Lower leg skin (tissue), 4 donors: ENCODE results near the gene MACF1. TPM values are rescaled to one million over a fixed set of nuclear protein-coding genes. Genes with fewer than 3 reads are reported as not detected.

ENCODE experiments used
- DNase-seq, 2 donors: peaks; one replicate each; pipeline ENCODE4 v3.0.0-alpha.2; 2019; ENCODE audit warnings: low spot score in 2 of 2
- H3K4me3 ChIP-seq: fragments of 200-600 bp; sonication (generic); 2 replicates; pipeline ENCODE4 v1.5.1; 2017; ENCODE audit warnings: mild to moderate bottlenecking, low read depth; ENCODE audit not compliant: poor library complexity, severe bottlenecking
- CTCF ChIP-seq, 3 donors: fragments of 450-650 bp; IDR thresholded peaks; one replicate each; pipeline ENCODE4 v1.5.1; 2016; ENCODE audit warnings: antibody characterized with exemption in 3 of 3, mild to moderate bottlenecking in 3 of 3, moderate library complexity in 2 of 3
- POLR2A ChIP-seq, 2 donors: fragments of 450-650 bp; IDR thresholded peaks; one replicate each; pipeline ENCODE4 v1.6.1; 2016 to 2017; ENCODE audit warnings: antibody characterized with exemption in 2 of 2, mild to moderate bottlenecking in 1 of 2, moderate library complexity in 1 of 2
- WGBS, 2 donors: methylation state at CpG; one replicate each; pipeline ENCODE4 v1.1.5; 2018; 5-methylcytosine and 5-hydroxymethylcytosine counted together
- intact Hi-C: fragments of 100-400 bp; cut with DNase I; formaldehyde crosslinking; loops from one replicate; pipeline ENCODE4 v1.15.0; 2023; ENCODE audit warnings: low total_unique reads
- total RNA-seq, 4 donors: library from RNA; depleted of rRNA; stranded (reverse); fragments of >200 nt; gene quantifications; one replicate each; pipeline ENCODE4 v1.1.0, GENCODE V29; 2016

The MACF1 gene
- total RNA-seq, 4 donors from 2014 or later = 427 to 686 (median 463) TPM

- TF ChIP-seq POLR2A (IDR thresholded peaks at IDR 0.05) (no peak), CTCF (IDR thresholded peaks at IDR 0.05) (no peak)
- DNase-seq = no peak
- H3K4me3 ChIP-seq = no peak overlapping the region
- intact Hi-C loops = loop anchor here (10.0 kb wide), 1 partner anchor 90 kb away; no protein-coding TSS in a partner anchor
- 86 to 87% methylated on average over 3 of the region's 3 CpGs for WGBS, 2 donors
Measured at GRCh38 chr1:39354572-39354971, 150.1 kb downstream of the MACF1 start.

GRCh38 chr1:39358491-39358890, 154.0 kb downstream of the MACF1 start:
- 46 to 67% methylated on average over 2 of the region's 2 CpGs for WGBS, 2 donors
- DNase-seq = no peak
- intact Hi-C loops = loop anchor here (10.0 kb wide), 1 partner anchor 86 kb away; no protein-coding TSS in a partner anchor
- no peak for TF ChIP-seq POLR2A (IDR thresholded peaks at IDR 0.05)
- no peak for TF ChIP-seq CTCF (IDR thresholded peaks at IDR 0.05)
- H3K4me3 ChIP-seq = no peak overlapping the region

GRCh38 chr1:39359028-39359570, 154.6 kb downstream of the MACF1 start:
- WGBS, 2 donors = 43 to 44% methylated on average over 2 of the region's 2 CpGs
- no peak overlapping the region for H3K4me3 ChIP-seq
- TF ChIP-seq CTCF (IDR thresholded peaks at IDR 0.05) (no peak), POLR2A (IDR thresholded peaks at IDR 0.05) (no peak)
- intact Hi-C loops = loop anchor here (10.0 kb wide), 1 partner anchor 86 kb away; no protein-coding TSS in a partner anchor
- DNase-seq = peak in 1 of 2 donors; percentile 41

GRCh38 chr1:39360731-39361130, 156.2 kb downstream of the MACF1 start:
- DNase-seq = no peak
- H3K4me3 ChIP-seq = no peak overlapping the region
- TF ChIP-seq POLR2A (IDR thresholded peaks at IDR 0.05) (no peak), CTCF (IDR thresholded peaks at IDR 0.05) (no peak)
- intact Hi-C loops = no loop called here
- WGBS, 2 donors = 80 to 94% methylated on average over 1 of the region's 1 CpG

- 71 to 77% methylated on average over 5 of the region's 5 CpGs for WGBS, 2 donors
- intact Hi-C loops = no loop called here
- TF ChIP-seq POLR2A (IDR thresholded peaks at IDR 0.05) (no peak), CTCF (IDR thresholded peaks at IDR 0.05) (no peak)
- DNase-seq = no peak
- no peak overlapping the region for H3K4me3 ChIP-seq
Measured at GRCh38 chr1:39361446-39361845, 157.0 kb downstream of the MACF1 start.

- intact Hi-C loops = no loop called here
- no peak overlapping the region for H3K4me3 ChIP-seq
- no peak for TF ChIP-seq CTCF (IDR thresholded peaks at IDR 0.05)
- no peak for TF ChIP-seq POLR2A (IDR thresholded peaks at IDR 0.05)
- DNase-seq = no peak
- WGBS, 2 donors = 97 to 100% methylated on average over 2 of the region's 2 CpGs
Measured at GRCh38 chr1:39363267-39363666, 158.8 kb downstream of the MACF1 start.
